ENCODE measurements around the gene SUN2.
A peak's percentile ranks its signal among the peaks of the same experiment; 100 is the strongest.

The SUN2 gene

DNA sequence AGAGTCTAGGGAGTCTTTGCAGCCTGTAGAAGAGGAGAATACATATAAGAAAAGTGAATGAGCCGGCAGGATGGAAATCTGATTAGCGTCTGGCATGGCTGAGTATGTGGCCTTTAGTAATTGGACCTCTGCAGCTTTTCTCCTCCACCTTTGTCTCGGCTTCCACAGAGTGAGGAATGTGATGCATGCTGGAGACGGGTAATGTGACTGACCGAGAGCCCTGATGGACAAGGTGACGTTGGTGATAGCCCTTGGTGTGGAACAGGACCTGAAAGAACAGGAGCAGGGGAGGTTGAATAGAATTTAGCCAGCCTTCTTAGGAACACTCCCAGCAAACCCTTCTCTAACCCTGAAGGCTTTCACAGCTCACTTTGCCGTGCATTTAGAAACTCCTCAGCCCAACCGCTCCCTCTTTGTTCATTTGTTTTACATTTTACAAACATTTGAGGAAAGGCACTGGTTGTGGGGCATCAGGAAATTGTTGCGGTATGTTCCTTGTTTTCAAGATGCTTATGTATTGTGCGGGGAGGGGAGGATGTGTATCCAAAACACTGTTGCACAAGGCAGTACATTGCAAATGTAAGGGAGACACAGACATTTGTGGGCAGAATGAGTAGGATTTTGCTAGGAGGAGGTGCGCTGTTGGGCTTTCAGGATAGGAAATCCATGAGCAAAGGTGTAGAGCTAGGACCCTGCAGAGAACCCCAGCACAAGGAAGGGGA, 43.2 kb downstream of the SUN2 start:
- Histone ChIP-seq H3K4me3 (ENCODE audit: low read length) (no peak overlapping the region), H3K27me3 (ENCODE audit: insufficient read depth, low read length) (no peaks in the 10 kb centered on the region), H3K36me3 (ENCODE audit: insufficient read depth, low read length) (peaks cover 46% of the 10 kb centered on the region), H3K27ac (ENCODE audit: low read depth, low read length) (peak overlapping the region; percentile 50), H3K9me3 (ENCODE audit: insufficient read depth, low read depth, low read length) (no peaks in the 10 kb centered on the region), H3K4me1 (ENCODE audit: insufficient read depth, low read length) (peaks cover 25% of the 10 kb centered on the region), H3K9ac (ENCODE audit: low read depth, low read length) (peak overlapping the region; percentile 8; the same call in 1 of the 2 replicates)
- 72% methylated on average over 11 of the region's 11 CpGs for WGBS

DNA sequence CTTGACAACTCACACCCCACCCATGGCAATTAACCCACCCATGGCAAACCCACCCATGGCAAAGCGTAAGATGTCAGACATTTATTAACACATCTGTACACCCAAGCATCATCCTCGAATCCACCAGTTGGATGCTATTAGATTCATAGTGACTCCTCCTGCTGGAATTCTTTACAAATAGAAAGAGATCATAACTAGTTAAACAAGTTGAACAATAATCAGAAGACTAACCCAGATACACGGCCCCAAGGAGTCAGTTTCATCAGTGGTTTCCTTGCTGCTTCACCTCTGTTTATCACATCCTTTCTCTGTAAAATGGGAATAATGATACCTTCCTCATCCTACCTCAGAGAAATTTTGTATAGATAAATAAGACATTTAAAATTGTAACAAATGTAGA, 44.9 kb downstream of the SUN2 start:
- Histone ChIP-seq H3K9ac (ENCODE audit: low read depth, low read length) (no peak overlapping the region), H3K27me3 (ENCODE audit: insufficient read depth, low read length) (no peaks in the 10 kb centered on the region), H3K4me1 (ENCODE audit: insufficient read depth, low read length) (peaks cover 36% of the 10 kb centered on the region), H3K27ac (ENCODE audit: low read depth, low read length) (no peak overlapping the region), H3K9me3 (ENCODE audit: insufficient read depth, low read depth, low read length) (no peaks in the 10 kb centered on the region), H3K36me3 (ENCODE audit: insufficient read depth, low read length) (peaks cover 28% of the 10 kb centered on the region), H3K4me3 (ENCODE audit: low read length) (no peak overlapping the region)
- 97% methylated on average over 3 of the region's 3 CpGs for WGBS

DNA sequence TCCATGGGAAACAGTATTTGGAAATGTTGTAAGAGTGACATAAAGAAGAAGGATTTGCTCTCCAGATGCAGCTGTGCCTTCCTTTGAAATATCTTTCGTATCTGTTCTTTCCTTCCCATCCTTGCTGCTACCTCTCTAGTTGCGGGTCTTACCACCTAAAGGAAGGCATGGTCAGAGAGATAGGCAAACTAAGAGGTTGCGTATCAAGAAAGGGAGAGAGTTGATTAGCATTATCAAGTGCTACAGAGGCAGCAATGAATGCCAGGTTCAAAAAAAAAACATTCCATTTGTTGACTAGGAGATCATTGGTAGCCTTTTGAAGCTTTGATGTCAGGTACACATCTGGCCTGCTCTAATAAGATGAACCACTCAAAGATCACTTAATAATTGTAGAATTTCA, 45.4 kb downstream of the SUN2 start:
- Histone ChIP-seq H3K9me3 (ENCODE audit: insufficient read depth, low read depth, low read length) (no peaks in the 10 kb centered on the region), H3K4me1 (ENCODE audit: insufficient read depth, low read length) (peaks cover 36% of the 10 kb centered on the region), H3K36me3 (ENCODE audit: insufficient read depth, low read length) (peaks cover 23% of the 10 kb centered on the region), H3K9ac (ENCODE audit: low read depth, low read length) (no peak overlapping the region), H3K4me3 (ENCODE audit: low read length) (no peak overlapping the region), H3K27me3 (ENCODE audit: insufficient read depth, low read length) (no peaks in the 10 kb centered on the region), H3K27ac (ENCODE audit: low read depth, low read length) (no peak overlapping the region)
- WGBS = 94% methylated on average over 3 of the region's 3 CpGs

DNA sequence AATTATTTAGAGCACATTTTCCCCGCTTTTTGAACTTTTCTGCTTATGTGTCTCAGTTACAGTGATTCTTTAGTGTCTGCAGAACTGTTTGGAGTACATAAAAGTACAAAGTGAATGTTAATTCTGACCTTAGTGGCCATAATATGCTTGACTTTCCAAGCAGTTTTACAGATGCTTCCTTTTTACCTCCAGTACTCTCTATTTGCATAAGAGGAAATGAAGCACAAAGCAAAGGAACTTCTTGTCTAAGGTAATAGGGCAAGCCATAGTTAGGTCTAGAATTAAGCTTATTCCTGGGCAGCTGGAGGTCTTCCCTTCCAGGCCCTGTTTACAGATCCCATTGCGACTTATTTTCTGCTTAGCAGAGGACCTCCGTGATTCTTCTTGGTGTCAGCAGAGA, 46.5 kb downstream of the SUN2 start:
- Histone ChIP-seq H3K27me3 (ENCODE audit: insufficient read depth, low read length) (no peaks in the 10 kb centered on the region), H3K27ac (ENCODE audit: low read depth, low read length) (no peak overlapping the region), H3K9ac (ENCODE audit: low read depth, low read length) (no peak overlapping the region), H3K36me3 (ENCODE audit: insufficient read depth, low read length) (peaks cover 19% of the 10 kb centered on the region), H3K9me3 (ENCODE audit: insufficient read depth, low read depth, low read length) (no peaks in the 10 kb centered on the region), H3K4me3 (ENCODE audit: low read length) (no peak overlapping the region), H3K4me1 (ENCODE audit: insufficient read depth, low read length) (peaks cover 42% of the 10 kb centered on the region)
- 86% methylated on average over 3 of the region's 3 CpGs for WGBS

DNA sequence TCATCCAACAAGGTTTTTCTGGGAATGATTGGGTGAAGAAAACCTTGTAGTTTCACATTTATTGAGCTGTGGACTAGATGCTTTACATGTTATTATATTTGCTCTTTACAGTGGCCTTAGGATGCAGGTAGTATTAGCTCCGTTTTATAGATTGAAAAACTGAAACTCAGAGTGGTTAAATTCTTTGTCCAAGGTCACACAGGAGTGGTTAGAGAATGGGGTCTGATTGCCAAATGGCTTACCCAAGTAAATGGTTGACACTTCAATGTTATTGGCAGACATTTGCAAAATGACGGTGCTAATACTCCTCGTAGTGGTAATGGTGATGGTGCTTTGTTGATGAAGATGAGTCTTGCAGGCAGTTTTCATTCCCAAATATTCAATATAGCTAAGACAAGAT, 47.8 kb downstream of the SUN2 start:
- H3K4me3 ChIP-seq (ENCODE audit: low read length) = no peak overlapping the region
- H3K9me3 ChIP-seq (ENCODE audit: insufficient read depth, low read depth, low read length) = no peaks in the 10 kb centered on the region
- no peak overlapping the region for H3K27ac ChIP-seq (ENCODE audit: low read depth, low read length)
- 92% methylated on average over 3 of the region's 3 CpGs for WGBS
- H3K9ac ChIP-seq (ENCODE audit: low read depth, low read length) = no peak overlapping the region
- no peaks in the 10 kb centered on the region for H3K27me3 ChIP-seq (ENCODE audit: insufficient read depth, low read length)
- H3K4me1 ChIP-seq (ENCODE audit: insufficient read depth, low read length) = peaks cover 36% of the 10 kb centered on the region
- peaks cover 19% of the 10 kb centered on the region for H3K36me3 ChIP-seq (ENCODE audit: insufficient read depth, low read length)

DNA sequence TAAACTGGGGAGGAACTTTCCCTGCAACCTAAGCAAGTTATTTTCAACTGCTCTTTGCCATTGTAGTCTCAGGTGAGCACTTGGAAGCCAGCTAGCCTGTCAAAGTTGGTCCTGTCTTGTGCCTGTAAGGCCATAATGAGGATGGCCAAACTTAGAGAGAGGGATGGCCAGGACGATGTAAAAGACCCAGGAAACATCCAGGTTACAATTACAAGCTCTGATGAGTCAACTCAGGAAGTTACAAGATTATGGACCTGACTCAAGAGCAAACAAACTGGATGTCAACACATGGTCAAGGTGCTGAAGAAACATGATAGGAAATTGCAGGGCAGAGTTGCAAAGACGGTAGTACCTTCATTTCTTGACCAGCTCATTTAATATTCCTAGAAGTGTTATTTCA, 48.5 kb downstream of the SUN2 start:
- peak overlapping the region; percentile 89 for H3K4me3 ChIP-seq (ENCODE audit: low read length)
- 48% methylated on average over 1 of the region's 2 CpGs for WGBS
- peaks cover 30% of the 10 kb centered on the region for H3K4me1 ChIP-seq (ENCODE audit: insufficient read depth, low read length)
- no peaks in the 10 kb centered on the region for H3K9me3 ChIP-seq (ENCODE audit: insufficient read depth, low read depth, low read length)
- H3K9ac ChIP-seq (ENCODE audit: low read depth, low read length) = peak overlapping the region; percentile 86; the same call in 1 of the 2 replicates
- no peaks in the 10 kb centered on the region for H3K27me3 ChIP-seq (ENCODE audit: insufficient read depth, low read length)
- no peak overlapping the region for H3K27ac ChIP-seq (ENCODE audit: low read depth, low read length)
- H3K36me3 ChIP-seq (ENCODE audit: insufficient read depth, low read length) = peaks cover 19% of the 10 kb centered on the region

DNA sequence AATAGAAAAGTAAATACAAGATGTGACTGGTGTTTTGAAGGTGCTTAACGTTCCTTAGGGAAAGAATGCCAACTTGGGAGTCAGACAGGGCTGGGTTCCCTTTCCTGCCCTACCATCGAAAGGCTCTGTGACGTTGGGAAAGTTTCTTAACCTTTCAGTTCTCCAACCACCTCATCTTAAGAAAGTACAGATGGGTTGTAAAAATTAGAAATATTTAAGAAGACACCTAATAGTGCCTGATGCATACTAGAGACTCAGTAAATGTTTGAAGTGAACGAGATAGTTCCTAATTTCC, 49.0 kb downstream of the SUN2 start:
- Histone ChIP-seq H3K27me3 (ENCODE audit: insufficient read depth, low read length) (no peaks in the 10 kb centered on the region), H3K4me1 (ENCODE audit: insufficient read depth, low read length) (peaks cover 26% of the 10 kb centered on the region), H3K4me3 (ENCODE audit: low read length) (peak overlapping the region; percentile 89), H3K9ac (ENCODE audit: low read depth, low read length) (peak overlapping the region; percentile 86), H3K27ac (ENCODE audit: low read depth, low read length) (no peak overlapping the region), H3K9me3 (ENCODE audit: insufficient read depth, low read depth, low read length) (no peaks in the 10 kb centered on the region), H3K36me3 (ENCODE audit: insufficient read depth, low read length) (peaks cover 19% of the 10 kb centered on the region)
- 5% methylated on average over 1 of the region's 4 CpGs for WGBS

DNA sequence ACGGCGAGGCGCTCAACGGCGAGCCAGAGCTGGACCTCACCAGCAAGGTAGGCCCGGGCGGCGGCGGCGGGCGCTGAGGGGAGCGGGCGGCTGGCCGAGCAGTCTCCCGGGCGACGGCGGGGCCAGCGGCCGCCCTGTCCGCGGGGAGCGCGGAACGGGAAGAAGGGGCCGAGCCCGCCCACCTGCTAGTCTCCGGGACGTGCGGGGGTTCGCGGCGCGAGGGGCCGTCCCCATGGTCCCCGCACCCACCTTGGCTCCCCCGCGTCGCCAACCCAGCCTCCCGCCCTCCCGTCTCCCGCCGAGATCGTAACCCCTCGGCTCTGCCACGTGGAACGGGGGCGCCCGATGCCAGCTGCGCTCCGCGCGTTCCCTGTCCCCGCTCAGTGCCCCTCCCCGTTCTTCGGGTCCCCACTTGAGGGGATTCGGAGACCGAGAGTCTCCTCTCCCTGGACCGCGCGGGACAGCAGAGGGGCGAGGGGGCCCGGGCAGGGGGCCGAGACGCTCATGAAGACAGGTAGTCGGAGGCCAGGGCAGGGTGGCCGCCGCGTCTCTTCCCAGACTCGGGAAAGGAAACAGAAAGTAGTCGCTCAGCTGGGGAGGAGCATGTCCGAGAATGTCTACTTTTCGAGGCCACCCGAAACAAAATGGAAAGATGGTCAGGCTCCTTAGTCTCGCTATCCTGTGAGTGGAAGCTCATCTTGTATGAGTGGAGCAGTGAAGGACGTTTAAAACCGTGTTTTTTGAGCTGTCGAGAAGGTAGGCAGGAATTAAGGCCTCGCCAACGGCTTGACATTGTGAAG, 49.5 kb downstream of the SUN2 start:
- Histone ChIP-seq H3K27ac (ENCODE audit: low read depth, low read length) (peak overlapping the region; percentile 87), H3K4me3 (ENCODE audit: low read length) (peak overlapping the region; percentile 89), H3K9ac (ENCODE audit: low read depth, low read length) (peak overlapping the region; percentile 86), H3K36me3 (ENCODE audit: insufficient read depth, low read length) (peaks cover 19% of the 10 kb centered on the region), H3K9me3 (ENCODE audit: insufficient read depth, low read depth, low read length) (no peaks in the 10 kb centered on the region), H3K27me3 (ENCODE audit: insufficient read depth, low read length) (no peaks in the 10 kb centered on the region), H3K4me1 (ENCODE audit: insufficient read depth, low read length) (peaks cover 26% of the 10 kb centered on the region)
- under 1% methylated on average over 80 of the region's 80 CpGs for WGBS

DNA sequence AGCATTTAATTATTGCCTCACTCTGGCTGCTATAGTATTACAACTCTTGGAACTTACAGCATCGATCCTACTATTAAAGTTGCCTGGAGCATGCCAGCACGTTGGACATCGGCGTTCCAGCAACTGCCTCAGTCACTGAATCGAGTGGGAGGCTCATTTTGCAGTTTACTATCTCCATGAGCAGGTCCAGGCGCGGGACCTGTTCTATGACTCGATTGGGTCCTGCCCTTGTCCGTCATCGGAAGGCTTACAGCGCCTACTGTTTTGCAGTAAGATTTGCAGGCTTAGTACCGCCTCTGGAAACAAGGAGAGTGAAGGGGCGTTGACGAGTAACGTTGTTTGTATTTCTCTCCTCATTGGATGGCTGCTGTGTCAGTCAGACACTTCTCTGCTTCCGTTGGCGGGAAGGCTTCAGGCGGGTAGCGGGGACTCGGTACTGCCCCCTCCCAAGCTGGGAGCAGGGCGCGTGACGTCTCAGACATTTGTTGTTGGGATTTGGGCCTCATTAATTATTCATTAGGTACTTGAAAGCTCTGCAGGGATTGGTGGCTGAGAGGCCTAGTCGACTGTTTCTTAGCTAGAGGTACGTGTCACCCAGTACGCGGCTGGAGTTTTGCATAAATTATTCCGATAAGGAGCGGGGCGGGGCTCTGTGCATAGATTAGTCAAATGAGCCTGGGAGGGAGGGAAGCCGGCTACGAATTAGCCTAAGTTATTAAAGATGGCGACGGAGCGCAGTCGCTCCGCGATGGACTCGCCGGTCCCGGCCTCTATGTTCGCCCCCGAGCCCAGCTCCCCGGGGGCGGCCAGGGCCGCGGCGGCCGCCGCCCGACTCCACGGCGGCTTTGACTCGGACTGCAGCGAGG, 50.3 kb downstream of the SUN2 start, which contains the start of gene GTPBP1:
GTPBP1 (plus strand) TSS at position 710 of the 866 bp plus-strand sequence; CDS start at position 722, 12 bp downstream.
- no peaks in the 10 kb centered on the region for H3K27me3 ChIP-seq (ENCODE audit: insufficient read depth, low read length)
- peak within 1 kb of the TSS; percentile 86 for H3K9ac ChIP-seq (ENCODE audit: low read depth, low read length)
- under 1% methylated on average over 55 of the region's 55 CpGs for WGBS

DNA sequence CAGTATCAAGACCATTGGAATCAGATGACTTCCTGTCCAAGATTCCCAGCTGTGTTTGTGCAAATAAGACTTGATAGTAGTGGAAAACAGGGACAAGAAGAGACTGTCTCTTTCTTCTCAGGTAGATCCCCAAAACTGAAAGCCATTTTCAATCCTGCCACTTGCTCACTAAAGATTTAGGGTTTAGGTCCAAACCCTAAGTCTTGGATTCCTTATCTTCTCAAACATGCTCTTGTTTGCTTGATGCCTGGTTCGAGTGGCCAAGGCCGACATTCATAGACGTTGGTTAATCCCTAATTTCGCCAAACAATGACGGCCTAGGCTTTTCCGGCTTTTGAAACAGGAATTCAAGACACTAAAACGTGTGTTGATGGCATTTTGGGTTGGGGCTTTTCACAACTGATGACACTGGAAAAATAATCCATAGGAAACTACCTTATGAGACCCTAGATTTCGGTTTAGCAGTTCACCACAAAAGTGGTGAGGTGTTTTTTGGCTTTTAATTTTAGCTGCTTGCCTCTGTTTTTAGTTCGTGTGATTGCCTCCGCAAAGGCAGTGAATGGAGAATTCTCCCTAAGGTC, 51.1 kb downstream of the SUN2 start:
- Histone ChIP-seq H3K4me3 (ENCODE audit: low read length) (peak overlapping the region; percentile 52), H3K36me3 (ENCODE audit: insufficient read depth, low read length) (peaks cover 6% of the 10 kb centered on the region)

More for the DNA sequence above, 50.3 kb downstream of the SUN2 start, which contains the start of gene GTPBP1:
- Histone ChIP-seq H3K36me3 (ENCODE audit: insufficient read depth, low read length) (peaks cover 14% of the 10 kb centered on the region), H3K4me1 (ENCODE audit: insufficient read depth, low read length) (peaks cover 26% of the 10 kb centered on the region), H3K9me3 (ENCODE audit: insufficient read depth, low read depth, low read length) (no peaks in the 10 kb centered on the region), H3K27ac (ENCODE audit: low read depth, low read length) (peak within 1 kb of the TSS; percentile 87), H3K4me3 (ENCODE audit: low read length) (peak within 1 kb of the TSS; percentile 89)

More for the DNA sequence above, 51.1 kb downstream of the SUN2 start:
- peak overlapping the region; percentile 76 for H3K27ac ChIP-seq (ENCODE audit: low read depth, low read length)
- 32% methylated on average over 10 of the region's 10 CpGs for WGBS
- peak overlapping the region; percentile 63 for H3K9ac ChIP-seq (ENCODE audit: low read depth, low read length)
- no peaks in the 10 kb centered on the region for H3K9me3 ChIP-seq (ENCODE audit: insufficient read depth, low read depth, low read length)
- no peaks in the 10 kb centered on the region for H3K27me3 ChIP-seq (ENCODE audit: insufficient read depth, low read length)
- peaks cover 27% of the 10 kb centered on the region for H3K4me1 ChIP-seq (ENCODE audit: insufficient read depth, low read length)

Measured in HUES64 (cell line).